A549 treated with Mapracorat at 1 μM for 4 hours (cell line): ENCODE data around the gene KDM2A. TPM values are rescaled to one million over a fixed set of nuclear protein-coding genes. Genes with fewer than 3 reads are reported as not detected.

ENCODE experiments used
- total RNA-seq: library from RNA; stranded (reverse); fragments of 200-300 nt; extraction: Qiagen RNA extraction; gene quantifications from 5 replicates; pipeline ENCODE4 v1.2.3, GENCODE V29; 2022

KDM2A gene
- 40.0 to 47.1 TPM (median 45.1 TPM) in 5 replicates for total RNA-seq

DNA sequence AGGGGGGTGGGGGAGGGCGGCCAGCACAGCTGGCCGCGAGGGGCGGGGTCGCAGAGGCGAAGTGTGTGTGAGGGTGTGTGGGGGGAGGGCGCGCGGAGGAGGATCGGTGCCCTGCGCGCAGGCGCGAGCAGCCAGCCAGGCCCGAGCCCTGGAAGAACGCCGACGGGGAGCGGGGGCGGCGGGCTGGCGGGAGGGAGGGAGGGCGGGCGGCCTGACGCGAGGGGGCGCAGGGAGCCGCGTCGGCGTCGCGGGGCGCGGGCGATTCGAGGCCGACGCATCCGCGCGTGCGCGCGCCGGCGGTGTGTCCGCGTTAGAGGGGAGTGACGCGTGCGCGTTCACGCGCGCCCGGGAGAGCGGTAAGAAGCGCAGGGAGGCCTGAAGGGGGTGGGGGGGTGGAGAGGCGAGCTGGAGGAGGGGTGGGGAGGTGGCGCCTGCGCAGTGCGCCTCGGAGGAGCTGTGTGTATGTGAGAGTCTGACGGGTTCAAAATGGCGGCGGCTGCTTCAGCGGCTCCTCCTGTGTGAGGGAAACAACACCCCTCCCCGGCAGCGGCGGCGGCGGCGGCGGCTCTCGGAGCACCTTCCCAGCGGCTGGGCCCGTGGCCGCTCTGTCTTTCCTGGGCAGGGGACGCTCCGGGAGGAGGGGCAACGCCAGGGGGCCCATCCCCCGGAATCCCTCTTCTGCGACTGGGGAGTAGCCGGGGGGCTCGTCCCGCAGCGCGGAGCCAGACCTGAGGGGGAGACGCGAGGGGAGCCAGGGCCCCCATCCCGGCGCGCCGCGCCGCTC, at the start of gene KDM2A:
KDM2A (plus strand) TSS at position 463 of the 784 bp plus-strand sequence. CDS start 2,054 bp downstream, outside the sequence.

GRCh38 chr11:67266449-67267187, 147.6 kb downstream of the KDM2A start, which contains the start of gene GRK2:
TSS of gene GRK2 (plus strand) at chr11:67266473. CDS start at chr11:67266700, 227 bp downstream.

GRCh38 chr11:67289226-67289650, 170.2 kb downstream of the KDM2A start, which contains the start of gene ANKRD13D:
TSS of gene ANKRD13D (plus strand) at chr11:67289303. CDS start at chr11:67289461, 158 bp downstream.

GRCh38 chr11:67303132-67303834, 184.2 kb downstream of the KDM2A start, which contains the start of gene SSH3:
TSS of gene SSH3 (plus strand) at chr11:67303530. CDS start at chr11:67303626, 96 bp downstream.

Other genes with a start within 250 kb of the KDM2A start
- gene PC, start 160.9 kb upstream of the KDM2A start, total RNA-seq, result 31.0 to 40.8 TPM (median 38.5 TPM) in 5 replicates
- 44.1 to 80.8 TPM (median 70.7 TPM) in 5 replicates for gene C11orf86, start 144.0 kb upstream of the KDM2A start, total RNA-seq
- 12.6 to 22.3 TPM (median 19.9 TPM) in 5 replicates for gene SYT12, start 96.1 kb upstream of the KDM2A start, total RNA-seq
- gene RHOD, start 62.4 kb upstream of the KDM2A start, total RNA-seq, result 32.6 to 53.3 TPM (median 47.9 TPM) in 5 replicates
- gene GRK2, start 147.2 kb downstream of the KDM2A start, total RNA-seq, result 24.3 to 39.8 TPM (median 37.3 TPM) in 5 replicates
- gene ANKRD13D, start 170.0 kb downstream of the KDM2A start, total RNA-seq, result 19.3 to 28.6 TPM (median 26.2 TPM) in 5 replicates
- gene SSH3, start 184.3 kb downstream of the KDM2A start, total RNA-seq, result 16.2 to 30.3 TPM (median 25.0 TPM) in 5 replicates
- gene POLD4, start 234.3 kb downstream of the KDM2A start, total RNA-seq, result 192 to 233 TPM (median 214 TPM) in 5 replicates